WERI-Rb-1 (cell line): ENCODE results near the gene INPP4A.

Experiments
- DNase-seq: peaks from one replicate; pipeline ENCODE4 v3.0.0-alpha.2; 2020
- H3K27ac ChIP-seq: fragments of 250-450 bp; sonication (Bioruptor Pico); 2 replicates; pipeline ENCODE4 v1.5.1; 2020; ENCODE audit warnings: mild to moderate bottlenecking, moderate library complexity
- H3K27me3 ChIP-seq: fragments of 250-450 bp; sonication (Bioruptor Pico); 2 replicates; pipeline ENCODE4 v1.5.1; 2021; ENCODE audit warnings: mild to moderate bottlenecking, low read depth, moderate library complexity; ENCODE audit not compliant: insufficient read depth, severe bottlenecking
- H3K36me3 ChIP-seq: fragments of 250-450 bp; sonication (Bioruptor Pico); 2 replicates; pipeline ENCODE4 v1.5.1; 2020; ENCODE audit warnings: mild to moderate bottlenecking, moderate library complexity
- H3K4me3 ChIP-seq: 2 replicates; pipeline ENCODE4 v1.5.1; 2011; ENCODE audit warnings: low read depth, mild to moderate bottlenecking, control low read depth, low read length
- H3K9me3 ChIP-seq: fragments of 250-450 bp; sonication (Bioruptor Pico); 2 replicates; pipeline ENCODE4 v1.5.1; 2021; ENCODE audit warnings: mild to moderate bottlenecking, moderate library complexity; ENCODE audit not compliant: severe bottlenecking
- CTCF ChIP-seq: IDR thresholded peaks from 2 replicates; pipeline ENCODE4 v1.5.1; 2011; ENCODE audit warnings: low read depth, mild to moderate bottlenecking, control low read depth, inconsistent platforms, low read length

INPP4A gene

GRCh38 chr2:98454500-98455235 lies 10.0 kb downstream of the INPP4A start:
- no peak overlapping the region for H3K4me3 ChIP-seq
- TF ChIP-seq CTCF = no peak
- DNase-seq = no peak

GRCh38 chr2:98455494-98455976 lies 10.9 kb downstream of the INPP4A start:
- Histone ChIP-seq H3K27ac (no peak overlapping the region), H3K4me3 (no peak overlapping the region), H3K36me3 (peaks cover 7% of the 10 kb centered on the region), H3K27me3 (no peaks in the 10 kb centered on the region), H3K9me3 (no peaks in the 10 kb centered on the region)
- no peak for DNase-seq
- TF ChIP-seq CTCF = no peak

More at GRCh38 chr2:98454500-98455235, 10.0 kb downstream of the INPP4A start:
- Histone ChIP-seq H3K9me3 (no peaks in the 10 kb centered on the region), H3K27ac (no peak overlapping the region), H3K36me3 (peaks cover 7% of the 10 kb centered on the region), H3K27me3 (no peaks in the 10 kb centered on the region)

GRCh38 chr2:98457045-98457696 lies 12.5 kb downstream of the INPP4A start:
- Histone ChIP-seq H3K27me3 (no peaks in the 10 kb centered on the region), H3K27ac (no peak overlapping the region), H3K9me3 (no peaks in the 10 kb centered on the region), H3K4me3 (no peak overlapping the region), H3K36me3 (peaks cover 7% of the 10 kb centered on the region)
- DNase-seq = no peak
- no peak for TF ChIP-seq CTCF

- no peak for TF ChIP-seq CTCF
- no peak for DNase-seq
Observed at GRCh38 chr2:98458207-98458606, 13.5 kb downstream of the INPP4A start.

GRCh38 chr2:98458667-98459380 lies 14.2 kb downstream of the INPP4A start:
- H3K27me3 ChIP-seq = no peaks in the 10 kb centered on the region
- no peak overlapping the region for H3K27ac ChIP-seq
- no peak overlapping the region for H3K4me3 ChIP-seq
- no peaks in the 10 kb centered on the region for H3K9me3 ChIP-seq
- H3K36me3 ChIP-seq = peaks cover 7% of the 10 kb centered on the region
- no peak for DNase-seq
- TF ChIP-seq CTCF = no peak

More at GRCh38 chr2:98458207-98458606, 13.5 kb downstream of the INPP4A start:
- H3K9me3 ChIP-seq = no peaks in the 10 kb centered on the region
- no peak overlapping the region for H3K27ac ChIP-seq
- H3K27me3 ChIP-seq = no peaks in the 10 kb centered on the region
- no peak overlapping the region for H3K4me3 ChIP-seq
- peaks cover 7% of the 10 kb centered on the region for H3K36me3 ChIP-seq
